T-helper 9 cell (primary cell): ENCODE data around the gene ATP6V1C2.
"Not testable (repeated sequence)": the region's sequence is repeated elsewhere in the genome, so short reads cannot be mapped to it uniquely, and the experiment has no call there.

Experiments
- DNase-seq: peaks from one replicate; pipeline ENCODE4 v3.0.0-alpha.2; 2020

Gene ATP6V1C2

DNA sequence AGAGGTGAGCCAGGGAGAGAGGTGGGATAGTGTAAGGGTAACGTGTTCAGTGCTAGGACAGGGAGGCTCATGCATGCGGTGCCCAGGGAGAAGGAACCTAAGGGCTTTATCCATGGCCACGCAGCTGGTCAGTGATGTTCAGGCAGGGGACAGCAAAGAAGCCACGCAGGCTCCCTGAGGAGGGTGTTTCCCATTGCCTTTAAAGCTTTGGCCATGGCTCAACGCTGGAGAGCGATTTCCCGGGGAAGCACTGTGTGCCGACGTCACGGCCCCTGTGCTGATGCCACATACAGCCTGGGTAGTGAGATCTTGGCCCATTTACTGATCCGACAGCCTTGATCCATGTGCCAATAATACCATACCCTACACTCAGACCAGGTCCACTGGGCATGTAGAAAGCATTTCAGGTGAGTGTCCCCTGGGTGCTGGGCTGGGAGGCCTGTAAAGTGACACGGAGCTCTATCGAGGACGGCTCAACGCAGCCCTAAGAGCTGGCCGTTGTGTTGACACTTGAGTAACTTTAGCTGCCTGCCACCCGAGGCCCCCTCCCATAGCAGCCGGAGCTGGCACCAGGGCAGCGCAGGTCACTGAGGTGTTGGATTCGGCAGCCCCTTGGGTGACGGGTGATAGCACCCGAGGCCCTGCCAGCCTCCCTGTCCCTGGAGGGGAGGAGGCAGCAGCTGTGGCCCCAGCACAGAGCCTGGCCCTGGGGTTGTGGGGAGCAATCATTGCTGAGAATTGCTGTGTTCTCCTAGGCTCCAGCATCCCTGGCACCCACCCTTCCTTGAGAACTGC, 49.7 kb downstream of the ATP6V1C2 start:
- DNase-seq, result no peak

DNA sequence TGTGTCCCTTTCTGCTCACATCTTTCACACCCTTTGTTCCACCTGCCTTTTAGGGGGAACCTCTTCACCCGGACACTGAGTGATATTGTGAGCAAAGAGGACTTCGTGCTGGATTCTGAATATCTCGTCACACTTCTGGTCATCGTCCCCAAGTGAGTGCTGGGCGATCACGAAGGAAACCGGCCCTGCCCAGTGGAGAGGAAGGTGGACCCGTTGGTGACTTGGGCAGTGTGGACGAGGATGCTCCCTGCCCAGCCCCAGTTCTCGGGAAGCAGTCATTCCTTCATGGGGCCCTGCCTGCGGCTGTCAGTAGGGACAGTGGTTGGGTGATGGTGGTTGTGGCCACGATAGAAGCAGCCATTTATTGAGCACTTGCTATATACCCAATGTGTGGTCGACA, 50.4 kb downstream of the ATP6V1C2 start:
- no peak for DNase-seq

DNA sequence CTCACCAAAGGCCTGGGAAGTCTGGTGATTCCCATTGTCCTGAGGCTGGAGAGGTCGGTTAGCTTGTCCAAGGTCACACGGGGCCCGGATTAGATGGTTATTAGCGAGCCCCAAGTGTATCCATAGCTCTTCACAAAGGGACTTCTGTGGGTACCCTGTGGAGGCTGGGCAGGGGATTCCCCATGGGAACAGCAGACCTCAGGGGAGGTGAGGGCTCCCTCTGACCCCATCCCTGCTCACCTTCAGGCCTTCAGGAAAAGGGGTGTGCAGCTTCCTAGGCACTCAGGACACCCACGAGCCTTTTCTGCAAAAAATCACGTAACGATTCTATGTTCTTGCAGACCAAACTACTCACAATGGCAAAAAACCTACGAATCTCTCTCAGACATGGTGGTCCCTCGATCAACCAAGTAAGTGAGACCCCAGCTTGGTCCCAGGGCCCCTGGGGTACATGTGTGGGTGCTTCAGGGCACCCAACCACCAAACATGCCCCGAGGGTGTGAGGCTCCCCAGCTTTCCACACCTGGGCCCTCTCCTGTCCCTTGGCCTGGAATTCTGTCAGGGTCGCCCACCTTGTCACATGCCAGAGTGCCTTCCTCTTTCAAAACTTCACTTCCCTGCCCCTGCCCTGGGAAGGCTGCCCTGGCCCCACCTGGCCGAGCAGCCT, 50.9 kb downstream of the ATP6V1C2 start:
- DNase-seq, result no peak

DNA sequence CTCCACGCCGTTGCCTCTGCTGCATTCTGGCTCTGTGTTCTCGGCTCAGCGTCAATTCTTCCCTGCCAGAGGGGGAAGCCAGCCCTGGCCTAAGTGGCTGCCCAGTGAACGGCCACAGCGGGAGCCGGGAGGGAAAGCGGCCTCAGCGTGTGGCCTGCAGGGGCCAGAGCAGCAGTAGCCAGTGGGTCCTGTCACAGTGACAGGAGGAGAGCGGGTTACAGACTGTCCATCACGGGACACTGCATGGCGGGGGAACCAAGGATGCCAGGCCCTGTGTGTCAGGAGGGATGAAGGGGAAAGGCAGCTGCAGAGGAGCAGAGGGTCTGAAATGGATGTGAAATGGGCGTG, 51.4 kb downstream of the ATP6V1C2 start:
- DNase-seq, result no peak

DNA sequence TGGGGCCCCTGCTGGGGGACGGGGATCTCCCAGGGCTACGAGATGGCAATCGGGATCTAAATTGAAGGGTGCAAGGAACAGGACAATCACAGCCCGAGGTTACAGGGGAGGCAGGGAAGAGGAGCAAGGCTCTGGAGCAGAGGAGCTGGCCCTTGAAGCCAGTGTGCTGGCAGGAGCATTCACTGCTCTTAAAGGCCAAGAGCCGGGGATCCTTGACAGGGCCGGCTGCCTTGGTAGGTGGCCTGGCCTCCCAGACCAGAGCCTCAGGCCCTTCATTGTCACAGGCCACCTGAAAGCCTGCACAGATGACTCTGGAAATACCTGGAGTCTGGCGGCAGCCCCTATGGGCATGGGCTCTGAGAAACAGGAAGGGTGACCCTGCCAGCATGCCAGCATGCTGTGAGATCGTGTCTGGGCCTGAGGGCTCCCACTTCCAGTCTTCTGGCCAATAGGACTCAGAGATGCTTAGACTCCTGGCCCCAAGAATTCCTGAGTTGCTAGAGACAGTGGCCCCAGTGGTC, 52.5 kb downstream of the ATP6V1C2 start:
- no peak for DNase-seq

DNA sequence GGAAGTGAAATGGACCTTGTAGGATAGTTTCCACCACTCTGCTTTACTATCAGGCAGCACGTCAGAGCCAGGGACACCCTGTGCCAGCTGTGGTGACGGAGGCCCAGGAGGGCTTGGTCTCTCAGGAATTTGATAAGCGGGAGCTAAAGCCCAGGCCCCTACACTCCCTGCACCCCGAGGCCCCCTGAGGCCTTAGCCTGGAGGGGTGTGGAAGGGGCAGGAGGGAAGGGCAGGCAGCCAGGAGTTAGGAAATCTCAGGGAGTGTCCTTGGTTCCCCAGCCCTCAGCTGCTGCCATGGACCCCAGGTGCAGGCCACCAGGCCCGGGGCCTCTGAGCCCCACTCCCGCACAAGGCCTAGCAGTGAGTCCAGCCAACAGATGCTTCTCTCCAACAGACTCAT, 53.0 kb downstream of the ATP6V1C2 start:
- DNase-seq, result no peak

DNA sequence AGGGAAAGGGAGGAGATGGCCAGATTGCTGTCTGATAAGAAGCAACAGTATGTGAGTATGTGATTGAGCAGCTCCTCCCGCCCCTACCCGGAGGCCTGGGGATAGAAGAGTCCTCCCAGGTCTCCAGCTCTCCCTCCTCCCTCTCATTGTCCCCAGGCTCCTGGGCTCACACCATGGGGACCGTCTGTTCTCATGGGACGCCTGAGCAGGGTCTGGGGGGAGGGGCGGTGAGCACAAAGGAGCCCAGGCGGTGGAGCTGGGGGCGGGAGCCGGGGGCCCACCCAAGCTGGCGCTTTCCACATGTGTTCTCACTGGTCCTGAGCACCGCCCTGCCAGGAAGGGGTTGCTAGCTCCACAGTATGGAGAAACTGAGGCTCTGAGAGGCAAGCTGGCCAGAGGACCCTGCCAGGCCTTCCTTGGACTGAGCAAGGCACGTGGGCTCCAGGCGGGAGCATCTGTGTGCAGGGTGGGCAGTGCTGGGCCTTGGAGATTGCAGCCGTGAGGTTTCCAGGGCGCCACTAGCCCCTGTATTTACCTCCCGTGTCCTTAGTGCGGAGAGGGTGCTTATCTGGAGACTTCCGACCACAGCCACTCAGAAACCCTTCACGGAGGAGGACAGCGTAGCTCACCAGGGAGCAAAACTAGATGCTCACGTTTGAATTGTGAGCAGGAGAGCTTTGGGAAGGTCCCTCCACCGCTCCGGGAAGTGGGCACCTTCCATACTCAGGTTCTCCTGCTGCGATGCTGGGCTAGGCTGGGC, 53.8 kb downstream of the ATP6V1C2 start:
- DNase-seq, result no peak

DNA sequence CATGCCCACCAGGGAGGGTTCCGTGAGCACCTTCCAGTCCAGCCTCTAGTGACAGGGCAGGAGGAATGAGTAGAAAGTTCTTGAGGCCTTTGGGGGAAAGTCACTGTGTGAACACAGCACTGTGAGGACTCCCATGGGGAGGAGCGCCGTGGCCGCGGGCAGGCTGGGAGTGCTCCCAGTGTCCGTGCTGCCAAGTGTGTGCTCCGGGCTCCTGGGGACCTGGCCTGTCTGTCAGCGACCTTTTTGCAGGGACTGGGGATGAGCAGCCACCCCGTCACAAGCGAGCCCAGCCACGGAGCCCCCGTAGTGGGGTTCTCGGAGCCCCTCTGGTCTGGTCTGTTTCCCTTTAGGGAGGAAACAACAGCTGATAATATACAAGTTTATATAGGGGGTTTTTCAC, 54.4 kb downstream of the ATP6V1C2 start:
- no peak for DNase-seq

DNA sequence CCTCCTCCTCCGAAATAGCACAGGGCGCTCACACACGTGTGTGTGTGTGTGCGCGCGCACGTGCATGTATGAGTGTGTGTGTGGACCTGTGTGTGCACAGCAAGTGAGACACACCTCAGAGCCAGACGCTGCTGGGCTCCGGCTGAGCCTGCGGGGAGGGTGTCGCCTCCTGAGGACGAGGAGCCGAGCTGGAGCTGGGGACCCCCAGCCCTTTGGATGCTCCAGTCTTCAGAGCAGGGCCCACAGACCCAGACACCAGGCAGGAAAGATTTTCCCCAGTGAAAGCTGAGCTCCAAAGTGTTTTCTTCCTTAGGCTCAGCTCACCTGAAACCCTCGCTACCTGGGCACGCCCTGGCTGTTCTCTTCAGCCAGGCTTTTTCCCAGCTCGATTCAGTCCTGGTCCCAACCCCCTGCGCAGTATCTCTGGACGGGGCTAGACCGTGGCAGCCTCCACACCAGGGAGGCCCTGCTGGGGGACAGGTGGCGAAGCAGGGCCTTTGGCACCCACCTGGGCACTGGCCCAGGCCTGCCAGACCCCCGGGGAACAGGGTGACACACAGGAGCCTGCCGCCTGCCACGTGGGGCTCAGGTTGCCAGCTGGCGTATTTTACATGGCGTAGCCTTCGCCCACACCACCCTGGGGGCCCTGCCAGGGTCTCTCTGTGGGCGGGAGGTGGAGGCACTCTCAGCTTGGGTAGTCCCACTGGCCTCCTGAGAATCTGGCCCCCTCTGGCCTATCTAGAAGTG, 55.0 kb downstream of the ATP6V1C2 start:
- DNase-seq, result no peak

DNA sequence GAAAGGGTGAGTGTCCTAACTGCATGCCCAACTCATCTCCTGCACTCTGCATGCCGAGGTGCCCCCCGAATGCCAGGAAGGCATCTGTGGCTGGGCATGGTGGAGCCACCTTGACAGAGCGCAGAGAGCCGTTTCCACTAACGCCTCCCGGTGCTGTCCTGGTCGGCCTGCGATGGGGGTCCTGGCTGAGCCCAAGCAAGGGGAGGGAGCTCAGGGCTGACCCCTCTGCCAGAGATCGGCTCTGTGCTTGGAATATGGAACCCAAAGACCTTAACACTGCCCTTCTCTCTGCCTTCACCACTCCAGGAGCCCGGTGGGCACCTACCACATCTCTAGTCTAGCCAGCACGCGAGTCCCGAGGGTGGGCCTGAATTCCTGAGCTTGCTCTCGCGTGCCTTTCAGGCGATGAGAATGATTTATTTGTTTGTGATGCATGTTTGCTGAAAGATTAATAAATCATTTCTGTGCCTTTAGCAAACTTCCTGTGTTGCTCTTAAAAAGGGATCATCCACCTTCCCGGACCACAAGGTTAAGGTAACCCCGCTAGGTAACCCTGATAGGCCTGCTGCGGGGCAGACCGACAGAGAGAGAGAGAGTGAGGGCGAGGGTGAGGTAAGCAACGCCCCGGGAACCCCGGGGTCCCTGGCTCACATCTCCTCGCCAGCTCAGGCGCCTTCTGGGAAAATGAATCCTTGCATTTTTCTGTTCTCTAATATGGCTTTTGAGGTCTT, 55.8 kb downstream of the ATP6V1C2 start:
- DNase-seq, result no peak

DNA sequence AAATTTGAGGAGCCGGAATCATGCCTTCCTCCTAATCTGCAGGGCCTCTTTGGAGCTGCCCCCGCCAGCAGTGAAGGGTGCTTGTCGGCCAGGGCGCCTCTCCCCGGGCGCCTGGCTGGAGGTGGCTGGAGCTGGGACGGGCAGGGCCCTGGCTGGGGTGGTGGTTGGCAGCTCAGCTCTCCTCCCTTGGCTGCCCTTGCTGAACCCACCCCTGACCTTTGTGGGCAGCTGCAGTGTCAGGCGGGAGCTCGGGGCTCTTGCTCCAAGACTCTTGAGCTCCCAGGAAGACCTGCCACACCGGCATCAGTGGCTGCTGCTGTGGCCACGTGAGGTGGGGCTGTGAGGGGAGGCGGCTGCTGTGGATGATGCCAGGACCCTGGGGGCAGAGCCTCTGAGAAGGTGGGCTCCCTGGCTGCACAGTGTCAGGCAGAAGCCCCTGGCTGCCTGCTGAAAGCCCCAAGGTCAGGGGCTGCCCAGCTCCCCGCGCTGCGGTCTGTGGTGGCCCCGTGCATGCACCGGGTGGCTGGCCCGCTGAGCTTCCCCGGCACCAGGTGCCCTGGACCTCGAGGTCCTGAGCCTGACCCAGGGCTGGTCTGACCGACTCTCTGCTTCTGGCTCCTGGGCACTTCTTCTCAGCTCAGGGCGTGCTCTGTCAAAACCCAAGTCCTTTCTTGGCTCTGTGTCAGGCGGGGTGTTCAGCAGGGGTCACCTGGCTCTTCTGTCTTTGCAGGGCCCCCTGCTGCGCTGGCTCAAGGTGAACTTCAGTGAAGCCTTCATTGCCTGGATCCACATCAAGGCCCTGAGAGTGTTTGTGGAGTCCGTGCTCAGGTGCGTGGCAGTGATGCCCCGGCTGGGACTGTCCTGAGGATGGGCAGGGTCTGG, 56.7 kb downstream of the ATP6V1C2 start:
- no peak for DNase-seq

DNA sequence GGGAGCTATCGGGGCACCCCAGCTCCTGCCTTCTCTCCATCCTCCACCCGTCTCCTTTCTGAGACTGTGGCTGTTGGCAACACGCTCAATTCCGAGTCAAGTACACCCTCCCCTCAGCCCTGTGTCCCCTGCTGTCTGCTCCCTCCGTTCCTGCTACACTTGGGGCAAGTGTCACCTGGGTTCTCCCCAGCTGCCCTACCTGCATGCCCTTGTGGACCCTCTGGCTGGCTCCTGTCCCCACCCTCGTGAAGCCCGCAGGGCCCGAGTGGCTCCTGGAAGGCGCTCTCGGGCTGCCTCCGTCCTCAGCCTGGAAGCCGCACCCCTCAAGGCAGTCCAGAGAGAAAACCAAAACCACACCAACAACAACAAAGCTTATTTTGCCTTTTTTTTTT, 57.3 kb downstream of the ATP6V1C2 start:
- no peak for DNase-seq

DNA sequence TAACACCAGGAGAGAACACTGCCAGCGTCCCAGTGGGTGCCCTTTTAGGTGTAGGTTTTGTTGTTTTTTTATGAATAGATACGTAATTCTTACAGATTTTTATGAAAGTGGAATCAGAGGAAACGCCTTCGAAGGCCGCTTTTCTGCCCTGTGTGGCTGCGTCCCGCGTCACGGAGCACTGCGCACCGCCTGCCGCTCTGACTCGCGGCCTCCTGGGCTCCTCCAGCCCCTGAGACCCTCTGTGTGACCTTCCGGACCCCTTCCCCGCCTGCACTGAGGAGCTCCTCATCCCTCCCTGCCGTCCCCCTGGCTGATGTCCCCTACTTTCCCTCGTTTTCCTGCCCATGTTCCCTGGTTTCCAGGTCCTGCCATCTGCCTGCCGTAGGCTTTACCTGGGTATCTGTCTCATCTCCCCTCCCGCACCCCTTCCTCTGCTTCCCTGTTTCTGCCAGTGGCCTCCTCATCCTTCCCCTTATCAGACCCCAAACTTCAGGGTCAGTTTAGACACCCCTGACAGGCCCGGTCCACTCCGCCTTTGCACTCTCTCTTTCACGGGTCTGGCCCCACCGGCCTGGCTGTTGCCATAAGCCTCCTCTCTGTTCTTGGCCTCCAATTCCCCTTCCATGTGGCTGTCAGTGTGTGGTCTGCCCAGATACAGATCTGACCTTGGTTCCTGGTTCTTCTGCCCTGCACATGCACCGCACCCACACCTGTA, 58.5 kb downstream of the ATP6V1C2 start:
- no peak for DNase-seq

DNA sequence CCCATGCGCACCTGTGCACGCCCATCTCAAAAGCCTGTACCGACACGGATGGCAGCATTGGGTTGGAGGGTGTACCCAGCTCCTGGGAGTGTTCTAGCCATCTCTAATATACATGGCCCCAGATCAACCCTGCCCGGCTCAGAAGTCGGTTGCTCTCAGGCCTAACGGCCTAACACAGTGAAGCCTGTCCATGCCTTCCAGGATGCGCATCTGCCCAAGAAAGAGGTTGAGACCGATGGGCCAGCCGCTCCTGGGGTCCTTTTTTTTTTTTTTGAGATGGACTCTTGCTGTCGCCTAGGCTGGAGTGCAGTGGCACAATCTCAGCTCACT, 59.0 kb downstream of the ATP6V1C2 start:
- no peak for DNase-seq

DNA sequence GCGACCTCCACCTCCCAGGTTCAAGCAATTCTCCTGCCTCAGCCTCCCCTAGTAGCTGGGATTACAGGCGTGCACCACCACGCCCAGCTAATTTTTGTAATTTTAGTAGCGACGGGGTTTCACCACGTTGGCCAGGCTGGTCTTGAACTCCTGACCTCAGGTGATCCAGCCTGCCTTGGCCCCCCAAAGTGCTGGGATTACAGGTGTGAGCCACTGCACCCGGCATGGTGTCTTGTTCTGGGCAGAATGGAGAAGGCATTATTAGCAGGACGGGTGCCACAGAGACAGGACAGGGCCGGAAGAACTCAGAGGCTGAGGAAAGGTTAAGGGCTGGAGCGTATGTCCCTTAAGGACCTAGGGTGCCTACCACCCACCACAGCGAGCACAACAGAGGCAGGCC, 59.4 kb downstream of the ATP6V1C2 start:
- not testable (repeated sequence) for DNase-seq

DNA sequence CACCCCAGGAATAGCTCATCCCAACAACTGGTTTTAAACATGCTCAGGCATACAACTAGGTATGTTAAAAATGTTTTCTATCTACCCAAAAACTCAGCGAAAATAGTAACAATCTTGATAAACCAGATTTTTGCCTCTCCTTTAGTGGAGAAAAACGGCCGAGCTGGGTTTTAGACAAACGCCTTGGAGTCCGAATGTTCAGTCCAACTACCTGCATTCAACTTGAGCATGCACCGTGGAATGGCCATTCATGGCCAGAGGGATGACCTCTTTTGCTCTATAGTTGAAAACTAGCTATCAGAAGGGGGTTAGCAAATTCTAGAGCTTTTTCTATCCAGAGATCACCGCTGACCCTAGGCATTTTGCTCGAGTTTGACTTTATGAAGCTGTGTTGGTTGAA, 60.3 kb downstream of the ATP6V1C2 start:
- no peak for DNase-seq

DNA sequence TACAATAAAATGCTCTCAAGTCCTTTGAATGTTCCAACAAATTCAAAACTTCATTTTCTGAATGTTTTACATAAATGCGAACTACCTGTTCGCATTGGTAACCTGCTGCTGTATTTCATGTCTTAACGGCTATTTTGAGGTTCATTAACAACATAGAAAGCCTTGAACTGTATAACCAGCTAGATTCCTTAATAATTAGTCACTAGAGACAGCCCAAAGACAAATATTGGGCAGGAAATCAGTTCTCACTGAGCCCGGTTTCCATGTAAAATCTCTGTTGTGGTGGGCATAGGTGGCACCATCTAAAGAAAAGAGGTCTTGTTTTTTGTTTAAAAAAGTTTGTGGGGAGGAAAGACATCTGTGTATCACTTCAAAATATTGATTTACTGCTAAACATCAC, 62.0 kb downstream of the ATP6V1C2 start:
- no peak for DNase-seq

DNA sequence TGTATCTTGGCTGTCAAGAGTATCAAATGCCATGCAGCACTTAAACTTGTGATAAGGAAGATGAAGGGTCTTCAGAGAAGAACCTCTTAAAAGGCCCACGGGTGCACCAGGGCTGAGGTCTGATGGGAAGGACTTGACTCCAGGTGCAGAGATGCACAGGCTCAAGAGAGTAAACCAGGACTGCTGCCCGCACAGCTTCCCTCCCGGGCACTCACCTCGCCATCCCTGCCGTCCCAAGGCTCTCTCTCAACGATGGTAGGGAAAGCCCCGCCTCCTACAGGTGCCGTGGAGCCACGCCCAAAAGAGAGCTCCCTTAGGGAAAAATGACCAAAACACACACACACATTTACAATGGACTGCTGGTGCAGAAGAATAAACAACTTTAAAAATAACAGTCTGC, 63.3 kb downstream of the ATP6V1C2 start:
- no peak for DNase-seq

DNA sequence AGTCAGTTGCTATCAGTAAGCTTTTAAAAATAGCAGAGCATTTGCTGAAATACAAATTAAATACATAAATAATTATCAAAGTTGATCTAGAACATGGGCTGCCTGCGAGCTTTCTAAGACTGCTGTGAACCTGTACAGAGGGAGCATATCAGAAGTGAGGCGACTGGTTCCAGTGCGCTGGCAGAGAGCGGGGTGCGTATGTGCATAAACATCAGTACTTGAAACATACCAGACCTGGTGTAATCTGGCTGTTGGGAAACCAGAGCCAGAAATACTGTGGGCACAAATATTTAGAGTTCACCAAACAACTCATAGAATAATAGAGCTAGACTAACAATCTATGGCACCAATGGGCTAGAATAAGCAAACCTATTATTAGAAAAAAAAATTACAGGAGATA, 63.8 kb downstream of the ATP6V1C2 start:
- DNase-seq, result no peak

DNA sequence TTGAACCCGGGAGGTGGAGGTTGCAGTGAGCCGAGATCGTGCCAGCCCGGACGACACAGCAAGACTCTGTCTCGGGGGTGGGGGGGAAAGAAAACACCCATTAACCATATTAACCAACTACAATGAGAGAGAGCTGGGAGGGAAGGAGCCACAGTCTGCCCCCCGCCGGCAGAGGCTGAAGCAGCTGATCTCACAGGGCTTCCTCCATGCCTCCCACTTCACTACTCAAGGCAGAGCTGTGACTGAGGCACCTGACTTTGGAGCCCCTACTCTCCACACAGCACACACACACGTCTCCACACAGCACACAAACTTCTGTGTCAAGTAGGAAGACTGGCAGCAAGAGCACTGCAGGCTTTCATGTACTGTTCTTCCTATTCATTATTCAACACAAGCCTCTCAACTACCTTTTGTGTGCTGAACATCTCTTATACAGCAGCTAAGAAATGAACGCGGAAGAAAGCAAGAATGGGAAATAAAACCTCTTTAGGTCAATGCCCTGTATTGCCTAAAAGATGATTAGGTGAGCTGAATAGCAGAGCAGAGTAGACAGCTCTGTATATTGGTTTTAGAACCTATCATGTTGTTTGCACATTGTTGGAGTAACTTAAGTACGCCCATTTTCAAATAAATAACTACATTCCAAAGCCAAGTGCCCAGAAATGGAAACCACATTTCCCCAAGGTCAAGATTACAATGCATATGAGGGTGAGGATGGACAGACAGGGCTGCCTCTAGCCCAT, 65.0 kb downstream of the ATP6V1C2 start:
- DNase-seq, result no peak
